Astrocyte (in vitro differentiated cells and primary cell): ENCODE data around the gene COL3A1.

Source experiments
- EZH2 ChIP-seq: IDR thresholded peaks from 2 replicates; pipeline ENCODE4 v1.6.1; 2012; ENCODE audit warnings: mild to moderate bottlenecking, low read length, inconsistent platforms; ENCODE audit not compliant: insufficient read depth
- TF ChIP-seq, protein P1 (sequence below): IDR thresholded peaks from 2 replicates; pipeline ENCODE4 v1.5.1; 2011; ENCODE audit warnings: low read depth, mild to moderate bottlenecking, inconsistent platforms, low read length, moderate library complexity; ENCODE audit not compliant: insufficient read depth

DNA sequence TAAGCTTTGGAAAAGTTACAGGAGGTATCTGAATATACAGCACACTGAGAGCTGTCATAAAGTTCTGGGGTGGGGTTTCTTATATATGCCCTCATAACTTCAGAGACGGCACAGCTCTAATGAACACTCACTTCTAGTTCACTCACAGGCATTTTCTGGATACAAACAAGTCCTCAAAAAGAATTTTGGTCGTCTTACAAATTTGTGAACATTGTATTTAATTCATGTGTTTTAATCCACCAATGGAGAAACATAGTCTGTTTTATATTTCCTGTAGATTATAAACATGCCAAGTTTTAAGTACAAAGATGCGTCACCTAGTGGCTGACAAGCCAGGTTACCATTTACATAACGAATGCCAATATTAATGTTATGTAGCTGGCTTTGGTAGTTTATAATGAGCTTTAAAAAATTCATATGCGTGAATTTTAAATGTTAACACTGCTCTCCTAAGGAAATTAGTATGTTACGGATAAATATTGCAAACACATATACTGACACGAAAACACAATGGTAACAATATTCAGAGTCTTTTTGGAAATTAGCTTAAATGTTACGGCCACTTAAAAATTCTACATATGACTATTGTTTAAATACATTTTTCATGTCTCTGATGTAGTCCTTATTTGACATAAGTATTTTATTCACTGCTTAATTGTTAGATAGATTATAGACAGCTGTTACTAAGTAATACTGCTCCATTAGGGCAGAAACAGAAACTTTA lies 2.5 kb downstream of the COL3A1 start:
- TF ChIP-seq, protein P1, sequence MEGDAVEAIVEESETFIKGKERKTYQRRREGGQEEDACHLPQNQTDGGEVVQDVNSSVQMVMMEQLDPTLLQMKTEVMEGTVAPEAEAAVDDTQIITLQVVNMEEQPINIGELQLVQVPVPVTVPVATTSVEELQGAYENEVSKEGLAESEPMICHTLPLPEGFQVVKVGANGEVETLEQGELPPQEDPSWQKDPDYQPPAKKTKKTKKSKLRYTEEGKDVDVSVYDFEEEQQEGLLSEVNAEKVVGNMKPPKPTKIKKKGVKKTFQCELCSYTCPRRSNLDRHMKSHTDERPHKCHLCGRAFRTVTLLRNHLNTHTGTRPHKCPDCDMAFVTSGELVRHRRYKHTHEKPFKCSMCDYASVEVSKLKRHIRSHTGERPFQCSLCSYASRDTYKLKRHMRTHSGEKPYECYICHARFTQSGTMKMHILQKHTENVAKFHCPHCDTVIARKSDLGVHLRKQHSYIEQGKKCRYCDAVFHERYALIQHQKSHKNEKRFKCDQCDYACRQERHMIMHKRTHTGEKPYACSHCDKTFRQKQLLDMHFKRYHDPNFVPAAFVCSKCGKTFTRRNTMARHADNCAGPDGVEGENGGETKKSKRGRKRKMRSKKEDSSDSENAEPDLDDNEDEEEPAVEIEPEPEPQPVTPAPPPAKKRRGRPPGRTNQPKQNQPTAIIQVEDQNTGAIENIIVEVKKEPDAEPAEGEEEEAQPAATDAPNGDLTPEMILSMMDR = no peak
- no peak for TF ChIP-seq EZH2
